Mammary epithelial cell (primary cell): ENCODE results near the gene OR2A42.
"Not testable (repeated sequence)": the region's sequence is repeated elsewhere in the genome, so short reads cannot be mapped to it uniquely, and the experiment has no call there.

Experiments used
- EZH2 ChIP-seq: IDR thresholded peaks from 2 replicates; pipeline ENCODE4 v1.6.1; 2012; ENCODE audit warnings: low read length, inconsistent platforms, borderline replicate concordance
- TF ChIP-seq, protein P1 (sequence below), 2 donors: IDR thresholded peaks in 1 of 2; conservative IDR thresholded peaks in 1 of 2; 2 replicates each; pipeline ENCODE4 v1.5.1; 2011 to 2012; ENCODE audit warnings: inconsistent platforms in 2 of 2, low read length in 2 of 2, mild to moderate bottlenecking in 2 of 2, control low read depth in 1 of 2, low read depth in 1 of 2; ENCODE audit not compliant: insufficient read depth in 1 of 2; ENCODE audit errors: extremely low read depth in 1 of 2

- TF ChIP-seq, protein P1, sequence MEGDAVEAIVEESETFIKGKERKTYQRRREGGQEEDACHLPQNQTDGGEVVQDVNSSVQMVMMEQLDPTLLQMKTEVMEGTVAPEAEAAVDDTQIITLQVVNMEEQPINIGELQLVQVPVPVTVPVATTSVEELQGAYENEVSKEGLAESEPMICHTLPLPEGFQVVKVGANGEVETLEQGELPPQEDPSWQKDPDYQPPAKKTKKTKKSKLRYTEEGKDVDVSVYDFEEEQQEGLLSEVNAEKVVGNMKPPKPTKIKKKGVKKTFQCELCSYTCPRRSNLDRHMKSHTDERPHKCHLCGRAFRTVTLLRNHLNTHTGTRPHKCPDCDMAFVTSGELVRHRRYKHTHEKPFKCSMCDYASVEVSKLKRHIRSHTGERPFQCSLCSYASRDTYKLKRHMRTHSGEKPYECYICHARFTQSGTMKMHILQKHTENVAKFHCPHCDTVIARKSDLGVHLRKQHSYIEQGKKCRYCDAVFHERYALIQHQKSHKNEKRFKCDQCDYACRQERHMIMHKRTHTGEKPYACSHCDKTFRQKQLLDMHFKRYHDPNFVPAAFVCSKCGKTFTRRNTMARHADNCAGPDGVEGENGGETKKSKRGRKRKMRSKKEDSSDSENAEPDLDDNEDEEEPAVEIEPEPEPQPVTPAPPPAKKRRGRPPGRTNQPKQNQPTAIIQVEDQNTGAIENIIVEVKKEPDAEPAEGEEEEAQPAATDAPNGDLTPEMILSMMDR (conservative IDR thresholded peaks at IDR 0.05 in 1 of 2, IDR thresholded peaks at IDR 0.05 in 1 of 2; ENCODE audit: extremely low read depth in 1 of 2, insufficient read depth in 1 of 2, low read depth in 1 of 2, low read length in 2 of 2), result not testable (repeated sequence)
- not testable (repeated sequence) for TF ChIP-seq EZH2
Measured at GRCh38 chr7:144269188-144269587, 29.8 kb upstream of the OR2A42 start, which contains the start of gene CTAGE8.
